HG02571 (cell line): Measurements from ENCODE around the gene CDRT4.
"Not testable (repeated sequence)": the region's sequence is repeated elsewhere in the genome, so short reads cannot be mapped to it uniquely, and the experiment has no call there.

Experiments
- ATAC-seq: cut with Tn5 transposase; IDR thresholded peaks from one replicate; pipeline ENCODE4 v1.9.1; 2021; ENCODE audit warnings: mild to moderate bottlenecking, moderate library complexity; ENCODE audit not compliant: unreplicated experiment

The CDRT4 gene

GRCh38 chr17:15462976-15463772 is 4.2 kb downstream of the CDRT4 start:
- ATAC-seq = no peak

GRCh38 chr17:15457723-15458094 is 9.7 kb downstream of the CDRT4 start:
- no peak for ATAC-seq

GRCh38 chr17:15456972-15457722 is 10.3 kb downstream of the CDRT4 start:
- no peak for ATAC-seq

- no peak for ATAC-seq
Observed at GRCh38 chr17:15456496-15456895, 10.9 kb downstream of the CDRT4 start.

GRCh38 chr17:15454346-15454745 is 13.1 kb downstream of the CDRT4 start:
- ATAC-seq = no peak

GRCh38 chr17:15453782-15454181 is 13.6 kb downstream of the CDRT4 start:
- ATAC-seq = no peak

GRCh38 chr17:15453246-15453645 is 14.2 kb downstream of the CDRT4 start:
- no peak for ATAC-seq

- ATAC-seq = no peak
Observed at GRCh38 chr17:15452746-15453145, 14.7 kb downstream of the CDRT4 start.

GRCh38 chr17:15451680-15452079 is 15.7 kb downstream of the CDRT4 start:
- ATAC-seq = no peak

GRCh38 chr17:15448580-15448956 is 18.9 kb downstream of the CDRT4 start:
- ATAC-seq = no peak

GRCh38 chr17:15447928-15448579 is 19.4 kb downstream of the CDRT4 start:
- ATAC-seq = no peak

GRCh38 chr17:15446036-15446435 is 21.4 kb downstream of the CDRT4 start:
- ATAC-seq = no peak

GRCh38 chr17:15444805-15445204 is 22.6 kb downstream of the CDRT4 start:
- no peak for ATAC-seq

GRCh38 chr17:15442311-15443180 is 24.9 kb downstream of the CDRT4 start:
- ATAC-seq = no peak

GRCh38 chr17:15441315-15441714 is 26.1 kb downstream of the CDRT4 start:
- ATAC-seq = no peak

- no peak for ATAC-seq
Observed at GRCh38 chr17:15440347-15440746, 27.1 kb downstream of the CDRT4 start.

- ATAC-seq = not testable (repeated sequence)
Observed at GRCh38 chr17:15439205-15439985, 28.0 kb downstream of the CDRT4 start.

GRCh38 chr17:15438491-15439105 is 28.8 kb downstream of the CDRT4 start:
- no peak for ATAC-seq

GRCh38 chr17:15437303-15437635 is 30.2 kb downstream of the CDRT4 start:
- no peak for ATAC-seq
